Measurements from ENCODE around the gene NFKBIB. TPM values are rescaled to one million over a fixed set of nuclear protein-coding genes. Genes with fewer than 3 reads are reported as not detected.
"Not testable (repeated sequence)": the region's sequence is repeated elsewhere in the genome, so short reads cannot be mapped to it uniquely, and the experiment has no call there.

The NFKBIB gene
- total and polyA plus RNA-seq, 2 of the 13 experiments (the other 11 are each of a cell fraction or from before 2014, with no cell fraction given) = 8.6 to 14.9 TPM

- ATAC-seq; intact Hi-C loops (cut with micrococcal nuclease; ENCODE audit: unreplicated experiment); BruUV-seq (replicated peaks); H3K27me3 ChIP-seq (ENCODE audit: control insufficient read depth in 1 of 2, insufficient read depth in 2 of 2, low read length in 2 of 2); H2AFZ ChIP-seq (ENCODE audit: low read length); H3K36me3 ChIP-seq (replicated peaks in 1 of 2; ENCODE audit: control insufficient read depth in 1 of 2, insufficient read depth in 2 of 2, low read length in 2 of 2); H3K4me2 ChIP-seq (ENCODE audit: low read depth, low read length); in situ Hi-C loops (cut with HindIII; ENCODE audit: extremely low pct_ligation_motif_present, low pct_unique_long_range_greater_than_20kb); DNase-seq (ENCODE audit: low spot score); H3K4me1 ChIP-seq (ENCODE audit: insufficient read depth, low read length); H3K9ac ChIP-seq (ENCODE audit: insufficient read depth, low read depth, low read length); FAIRE-seq; H3K79me2 ChIP-seq (ENCODE audit: insufficient read depth, low read length); H3K27ac ChIP-seq (ENCODE audit: extremely low read length, insufficient read depth, low read length); H3K9me3 ChIP-seq (ENCODE audit: low read length); H4K20me1 ChIP-seq (ENCODE audit: insufficient read depth, low read length); H3K4me3 ChIP-seq (replicated peaks in 1 of 3; ENCODE audit: insufficient read depth in 1 of 3, low read depth in 2 of 3, low read length in 3 of 3); POLR2A ChIA-PET: not testable (repeated sequence)
- WGBS (ENCODE audit: low lambda C conversion rate) = 94% methylated on average over 3 of the region's 3 CpGs
- CTCF ChIA-PET (ENCODE audit: low intra/inter-chr PET ratio, low total read pairs) = interaction anchor here (0.7 kb wide), 1 partner anchor 249 kb away, joined by 3 read pairs; no protein-coding TSS in a partner anchor
- peak; percentile 45; the same call in 1 of the 2 replicates for TF ChIP-seq ZNF770 (CRISPR knock-in tag; IDR thresholded peaks at IDR 0.05)
- TF ChIP-seq ZNF121 (CRISPR knock-in tag; IDR thresholded peaks at IDR 0.05) = peak; percentile 76
These were observed 15.1 kb upstream of the NFKBIB start for GRCh38 chr19:38884691-38885090.

- DNase-seq (ENCODE audit: low spot score) = no peak
- Histone ChIP-seq H4K20me1 (ENCODE audit: insufficient read depth, low read length) (no peaks in the 10 kb centered on the region), H3K79me2 (ENCODE audit: insufficient read depth, low read length) (no peaks in the 10 kb centered on the region), H3K9ac (ENCODE audit: insufficient read depth, low read depth, low read length) (no peak overlapping the region), H3K27me3 (ENCODE audit: control insufficient read depth in 1 of 2, insufficient read depth in 2 of 2, low read length in 2 of 2) (no peaks in the 10 kb centered on the region), H3K36me3 (replicated peaks in 1 of 2; ENCODE audit: control insufficient read depth in 1 of 2, insufficient read depth in 2 of 2, low read length in 2 of 2) (peaks cover 0 to 2% of the 10 kb centered on the region in 2 experiments; a peak in 3 of 5 replicates), H3K4me3 (replicated peaks in 1 of 3; ENCODE audit: insufficient read depth in 1 of 3, low read depth in 2 of 3, low read length in 3 of 3) (no peak overlapping the region), H3K27ac (ENCODE audit: extremely low read length, insufficient read depth, low read length) (no peak overlapping the region), H3K4me2 (ENCODE audit: low read depth, low read length) (no peak overlapping the region), H3K9me3 (ENCODE audit: low read length) (no peaks in the 10 kb centered on the region), H3K4me1 (ENCODE audit: insufficient read depth, low read length) (no peaks in the 10 kb centered on the region), H2AFZ (ENCODE audit: low read length) (no peak overlapping the region)
- ATAC-seq = no peak
- WGBS (ENCODE audit: low lambda C conversion rate) = 96% methylated on average over 17 of the region's 17 CpGs
- intact Hi-C loops (cut with micrococcal nuclease; ENCODE audit: unreplicated experiment) = no loop called here
- no TSS peak for BruUV-seq (replicated peaks)
- FAIRE-seq = no peak
- CTCF ChIA-PET (ENCODE audit: low intra/inter-chr PET ratio, low total read pairs) = no interaction called here
- in situ Hi-C loops (cut with HindIII; ENCODE audit: extremely low pct_ligation_motif_present, low pct_unique_long_range_greater_than_20kb) = no loop called here
- POLR2A ChIA-PET = no interaction called here
- TF ChIP-seq, protein P1, sequence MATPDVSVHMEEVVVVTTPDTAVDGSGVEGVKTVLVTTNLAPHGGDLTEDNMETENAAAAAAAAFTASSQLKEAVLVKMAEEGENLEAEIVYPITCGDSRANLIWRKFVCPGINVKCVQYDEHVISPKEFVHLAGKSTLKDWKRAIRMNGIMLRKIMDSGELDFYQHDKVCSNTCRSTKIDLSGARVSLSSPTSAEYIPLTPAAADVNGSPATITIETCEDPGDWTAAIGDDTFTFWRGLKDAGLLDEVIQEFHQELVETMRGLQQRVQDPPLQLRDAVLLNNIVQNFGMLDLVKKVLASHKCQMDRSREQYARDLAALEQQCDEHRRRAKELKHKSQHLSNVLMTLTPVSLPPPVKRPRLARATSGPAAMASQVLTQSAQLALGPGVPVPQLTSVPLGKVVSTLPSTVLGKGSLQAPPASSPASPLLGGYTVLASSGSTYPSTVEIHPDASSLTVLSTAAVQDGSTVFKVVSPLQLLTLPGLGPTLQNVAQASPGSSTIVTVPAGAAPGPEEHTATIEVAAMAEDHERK (CRISPR knock-in tag; IDR thresholded peaks at IDR 0.05; ENCODE audit: low read depth) = no peak
- no peak for TF ChIP-seq ZKSCAN8 (CRISPR knock-in tag; IDR thresholded peaks at IDR 0.05; ENCODE audit: borderline replicate concordance)
- TF ChIP-seq ZNF780A (CRISPR knock-in tag; IDR thresholded peaks at IDR 0.05) = no peak
- no peak for TF ChIP-seq ZNF616 (CRISPR knock-in tag; IDR thresholded peaks at IDR 0.05; ENCODE audit: low read depth)
- no peak for TF ChIP-seq SETDB1 (CRISPR knock-in tag; IDR thresholded peaks at IDR 0.05; ENCODE audit: borderline replicate concordance)
- no peak for TF ChIP-seq ZKSCAN5 (CRISPR knock-in tag; IDR thresholded peaks at IDR 0.05)
- no peak for TF ChIP-seq NFATC3 (CRISPR knock-in tag; IDR thresholded peaks at IDR 0.05)
- no peak for TF ChIP-seq MBNL3 (CRISPR knock-in tag; conservative IDR thresholded peaks at IDR 0.05)
- TF ChIP-seq ZBTB8A (CRISPR knock-in tag; IDR thresholded peaks at IDR 0.05; ENCODE audit: borderline replicate concordance, low read depth) = no peak
- TF ChIP-seq ZNF234 (CRISPR knock-in tag; conservative IDR thresholded peaks at IDR 0.05) = no peak
- no peak for TF ChIP-seq ZNF138 (CRISPR knock-in tag; IDR thresholded peaks at IDR 0.05; ENCODE audit: low read depth)
These were observed 10.9 kb upstream of the NFKBIB start for GRCh38 chr19:38888876-38889275.
